DMS79 treated with DMSO at 0.1 percent for 48 hours (cell line): Measurements from ENCODE around the gene HSCB.
"Not testable (repeated sequence)": the region's sequence is repeated elsewhere in the genome, so short reads cannot be mapped to it uniquely, and the experiment has no call there.

ENCODE experiments used
- DNase-seq: peaks from one replicate; lab custom pipeline; 2025; lab: John Stamatoyannopoulos, UW

Gene HSCB

DNA sequence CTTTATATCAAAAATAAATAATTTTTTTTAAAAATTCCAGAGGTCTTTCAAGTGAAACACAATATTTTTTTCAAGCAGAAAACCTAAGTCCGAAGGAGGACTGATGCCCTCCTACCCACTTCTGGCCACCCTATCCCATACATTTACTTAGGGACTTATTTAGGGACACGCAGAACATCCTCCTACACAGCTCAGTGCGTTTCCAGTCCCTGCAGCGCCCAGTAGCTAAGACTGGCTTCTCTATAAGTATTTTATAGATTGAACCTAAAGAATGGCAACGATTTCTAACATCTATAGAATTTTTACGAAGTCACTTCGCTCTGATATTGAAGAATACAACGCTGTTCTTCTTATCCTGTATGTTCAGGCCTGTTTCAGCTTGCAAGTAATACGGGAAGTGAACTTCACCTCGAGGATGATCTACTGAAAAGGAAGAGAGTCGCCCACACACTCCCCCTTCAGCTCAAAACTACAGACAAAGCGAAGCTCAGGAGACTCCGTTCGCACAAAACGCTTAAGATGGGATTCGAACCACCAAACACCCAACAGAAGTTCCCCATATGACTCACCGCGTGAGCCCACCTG, 547 bp upstream of the HSCB start:
- no peak for DNase-seq

DNA sequence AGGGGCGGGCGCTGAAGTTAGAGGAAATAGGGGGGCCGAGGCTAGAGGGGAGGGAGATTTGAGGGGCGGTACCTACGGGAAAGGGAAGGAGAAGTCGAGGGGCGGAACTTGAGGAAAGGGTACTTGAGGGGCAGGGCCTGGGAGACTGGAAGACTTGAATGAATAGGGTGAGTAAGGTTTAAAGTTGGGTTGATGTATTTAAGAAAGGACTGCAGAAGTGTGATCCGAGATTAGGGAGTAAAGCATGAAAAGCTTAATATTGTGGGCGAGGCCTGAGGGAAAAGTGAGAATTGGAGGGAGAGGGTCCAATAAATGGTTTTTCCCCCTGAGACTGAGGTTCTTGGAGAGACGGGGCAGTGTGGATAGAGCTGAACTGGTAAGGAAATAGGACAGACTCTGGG, 723 bp downstream of the HSCB start:
- peak; percentile 88 for DNase-seq

DNA sequence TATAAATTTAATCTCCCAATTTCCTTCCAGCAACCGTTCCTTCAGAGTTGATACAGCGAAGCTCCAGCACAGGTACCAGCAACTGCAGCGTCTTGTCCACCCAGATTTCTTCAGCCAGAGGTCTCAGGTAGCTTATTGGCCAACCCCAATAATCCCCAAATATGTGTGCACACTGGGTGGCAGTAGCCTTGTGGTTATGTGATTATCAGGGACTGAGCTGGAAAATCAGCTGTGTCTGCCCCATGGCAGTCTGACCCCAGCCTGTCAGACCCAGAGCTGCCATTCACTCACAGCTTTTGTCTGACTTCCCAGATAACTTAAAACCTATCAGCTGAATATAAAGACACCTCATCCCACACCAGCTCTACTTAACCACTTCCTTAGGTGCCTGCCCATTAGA, 2.0 kb downstream of the HSCB start:
- no peak for DNase-seq

- DNase-seq = no peak
Observed at GRCh38 chr22:28750471-28750881, 8.6 kb downstream of the HSCB start.

GRCh38 chr22:28754512-28754911, 12.7 kb downstream of the HSCB start:
- not testable (repeated sequence) for DNase-seq

- peak; percentile 8 for DNase-seq
Observed at GRCh38 chr22:28759861-28760560, 18.2 kb downstream of the HSCB start.

- DNase-seq = no peak
Observed at GRCh38 chr22:28761449-28761755, 19.6 kb downstream of the HSCB start.

DNA sequence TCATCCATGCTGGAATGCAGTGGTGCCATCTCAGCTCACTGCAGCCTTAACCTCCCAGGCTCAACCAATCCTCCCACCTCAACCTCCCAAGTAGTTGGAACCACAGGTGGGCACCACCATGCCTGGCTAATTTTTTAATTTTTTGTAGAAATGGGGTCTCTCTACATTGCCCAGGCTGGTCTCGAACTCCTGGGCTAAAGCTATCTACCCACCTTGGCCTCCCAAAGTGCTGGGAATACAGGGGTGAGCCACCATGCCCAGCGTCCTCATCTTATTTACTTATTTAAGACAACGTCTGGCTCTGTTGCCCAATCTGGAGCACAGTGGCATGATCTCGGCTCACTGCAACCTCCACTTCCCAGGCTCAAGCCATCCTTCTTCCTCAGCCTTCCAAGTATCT, 20.2 kb downstream of the HSCB start:
- DNase-seq = not testable (repeated sequence)

DNA sequence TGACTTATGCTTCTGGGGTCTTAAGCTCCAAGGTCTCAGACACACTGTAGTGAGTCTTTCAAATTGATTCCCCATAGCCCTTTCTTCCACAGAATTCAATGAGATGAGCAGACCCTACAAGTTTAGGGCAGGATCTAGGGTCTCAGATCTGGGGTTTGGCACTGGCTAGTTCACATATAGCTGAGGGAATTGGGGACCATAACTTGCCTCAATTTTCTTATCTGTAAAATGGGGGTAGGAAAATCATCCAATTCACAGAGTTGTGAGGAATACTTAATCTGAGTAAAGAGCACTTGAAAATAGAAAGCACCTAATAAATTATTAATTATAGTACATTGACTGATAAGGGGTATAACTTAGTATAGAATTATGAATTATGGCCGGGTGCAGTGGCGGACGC, 24.8 kb downstream of the HSCB start:
- no peak for DNase-seq

GRCh38 chr22:28768701-28769393, 27.0 kb downstream of the HSCB start:
- DNase-seq = no peak

DNA sequence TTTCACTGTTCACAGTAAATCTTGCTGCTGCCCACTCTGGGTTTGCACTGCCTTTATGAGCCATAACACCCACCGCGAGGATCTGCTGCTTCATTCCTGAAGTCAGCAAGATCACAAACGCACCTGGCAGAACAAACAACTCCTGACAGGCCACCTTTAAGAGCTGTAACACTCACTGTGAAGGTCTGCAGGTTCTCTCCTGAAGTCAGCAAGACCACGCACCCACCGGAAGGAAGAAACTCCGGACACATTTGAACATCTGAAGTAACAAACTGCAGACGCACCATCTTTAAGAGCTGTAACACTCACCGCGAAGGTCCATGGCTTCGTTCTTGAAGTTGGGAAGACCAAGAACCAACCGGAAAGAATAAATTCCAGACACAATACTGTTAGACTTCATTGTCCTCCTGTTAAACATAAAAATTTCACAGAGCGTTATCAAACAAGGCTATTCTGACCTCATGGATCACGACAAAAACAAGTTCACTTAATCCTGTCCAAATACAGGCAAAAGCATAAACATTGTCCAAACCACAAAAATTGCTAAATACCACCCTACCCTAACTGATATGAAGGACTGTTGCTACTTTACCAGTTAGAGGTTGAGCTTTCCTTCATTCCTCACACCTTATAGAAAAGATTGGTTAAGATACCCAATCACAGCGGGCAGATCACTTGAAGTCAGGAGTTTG, 27.7 kb downstream of the HSCB start:
- no peak for DNase-seq

DNA sequence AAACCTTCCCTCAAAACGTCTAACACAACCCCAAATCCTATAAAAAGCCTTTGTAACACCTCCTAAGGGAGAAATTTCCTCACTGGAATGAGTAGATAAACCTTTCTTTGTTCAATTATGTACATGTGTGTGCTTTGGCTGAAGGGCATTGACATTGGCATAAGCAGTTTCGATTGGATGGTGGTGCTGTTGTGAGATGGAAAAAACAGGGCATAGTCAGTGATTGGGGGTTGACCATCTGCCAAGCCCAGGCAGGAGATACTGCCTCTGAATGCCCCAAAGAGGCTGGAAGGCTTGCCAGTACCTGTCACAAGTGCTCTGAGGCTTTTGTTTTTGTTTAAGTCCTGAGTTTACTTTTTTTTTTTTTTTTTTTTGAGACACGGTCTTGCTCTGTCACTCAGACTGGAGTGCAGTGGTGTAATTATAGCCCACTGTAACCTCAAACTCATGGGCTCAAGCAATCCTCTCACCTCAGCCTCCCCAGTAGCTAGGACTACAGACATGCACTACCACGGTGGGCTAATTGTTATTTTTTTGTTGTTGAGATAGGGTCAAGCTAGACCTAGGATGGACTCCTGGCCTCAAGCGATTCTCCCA, 29.5 kb downstream of the HSCB start:
- DNase-seq = peak; percentile 76

GRCh38 chr22:28772633-28773460, 31.0 kb downstream of the HSCB start, which contains the start of gene CCDC117:
Gene CCDC117 (plus strand): TSS chr22:28772695. CDS start chr22:28772850, 155 bp downstream.
- peak; percentile 76 for DNase-seq

- DNase-seq = no peak
Observed at GRCh38 chr22:28773461-28773867, 31.6 kb downstream of the HSCB start.

GRCh38 chr22:28774378-28774777, 32.5 kb downstream of the HSCB start:
- DNase-seq = no peak

DNA sequence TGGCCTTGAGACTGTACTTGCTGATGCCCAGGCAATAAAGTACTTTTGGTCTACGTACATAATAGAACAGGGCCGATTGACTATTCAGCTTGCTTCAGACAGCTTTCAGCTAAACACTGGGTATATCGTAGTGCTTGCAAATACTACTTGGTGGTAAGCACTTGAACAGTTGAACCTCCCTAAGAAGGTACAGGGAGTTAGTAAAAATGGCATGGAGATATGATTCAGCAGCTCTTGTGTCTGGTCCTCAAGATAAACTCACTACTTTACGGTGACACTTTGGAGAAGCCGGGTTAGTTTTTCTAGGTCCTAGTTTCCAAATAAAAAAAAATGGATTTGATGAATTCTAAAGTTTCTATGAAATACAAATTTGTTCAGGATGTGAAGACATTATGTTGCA, 38.0 kb downstream of the HSCB start:
- DNase-seq = no peak

DNA sequence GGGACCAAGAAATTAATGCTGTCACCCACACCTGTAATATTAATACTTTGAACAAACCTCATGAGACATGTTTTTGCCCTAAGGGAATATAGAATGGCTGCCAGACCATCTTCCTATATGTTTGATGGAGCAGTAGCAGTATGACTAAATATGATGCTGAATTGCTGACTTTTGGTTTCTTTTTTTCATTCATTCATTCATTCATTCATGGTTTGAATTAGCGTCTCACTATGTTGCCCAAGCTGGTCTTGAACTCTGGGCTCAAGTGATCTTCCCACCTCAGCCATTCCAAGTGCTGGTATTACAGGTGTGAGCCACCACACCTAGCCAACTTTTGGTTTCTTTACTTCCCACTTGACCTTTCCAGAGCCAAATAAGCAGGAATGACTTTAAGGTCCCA, 38.5 kb downstream of the HSCB start:
- no peak for DNase-seq

DNA sequence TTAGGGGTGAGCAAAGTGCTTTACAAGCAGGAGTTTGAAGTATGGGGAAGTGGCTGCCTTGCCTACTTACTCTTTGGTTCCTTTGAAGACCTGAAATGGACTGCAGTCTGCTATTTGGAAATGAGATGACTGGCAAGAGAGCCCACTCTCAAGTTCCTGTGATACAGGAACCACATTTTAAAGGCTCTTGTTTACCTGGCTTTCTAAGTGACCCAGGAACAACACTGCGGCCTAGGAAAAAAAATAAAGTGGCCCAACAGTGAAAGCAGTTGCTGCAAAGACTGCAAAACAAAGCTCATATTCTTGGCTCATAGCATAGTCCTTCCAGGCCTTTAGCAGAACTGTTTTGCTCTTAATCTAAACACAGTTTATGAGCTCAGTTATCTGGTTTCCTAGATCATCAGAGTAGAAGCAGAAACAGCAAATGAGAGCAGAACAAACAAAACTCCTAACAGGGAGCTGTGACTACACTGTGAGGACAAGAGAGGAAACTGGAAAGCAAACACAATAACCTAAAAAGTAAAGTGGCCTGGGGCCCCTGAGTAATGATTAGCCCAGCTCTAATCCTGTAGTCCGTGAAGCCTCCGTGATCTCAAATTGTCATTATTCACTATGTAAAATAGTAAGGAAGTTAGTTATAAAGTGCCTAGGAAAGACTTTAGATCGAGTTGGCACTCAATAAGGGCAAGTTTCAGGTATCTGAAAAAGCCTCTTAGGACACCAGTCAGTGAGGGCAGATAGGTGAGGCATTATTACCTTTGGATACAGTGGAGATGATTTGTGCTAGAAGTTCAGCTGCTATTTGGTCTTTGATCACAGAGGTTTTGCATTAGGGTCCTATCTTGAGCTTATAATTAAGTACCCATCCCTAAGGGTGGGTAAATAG, 42.2 kb downstream of the HSCB start:
- DNase-seq = peak; percentile 77

- no peak for DNase-seq
Observed at GRCh38 chr22:28788601-28789000, 46.8 kb downstream of the HSCB start.

DNA sequence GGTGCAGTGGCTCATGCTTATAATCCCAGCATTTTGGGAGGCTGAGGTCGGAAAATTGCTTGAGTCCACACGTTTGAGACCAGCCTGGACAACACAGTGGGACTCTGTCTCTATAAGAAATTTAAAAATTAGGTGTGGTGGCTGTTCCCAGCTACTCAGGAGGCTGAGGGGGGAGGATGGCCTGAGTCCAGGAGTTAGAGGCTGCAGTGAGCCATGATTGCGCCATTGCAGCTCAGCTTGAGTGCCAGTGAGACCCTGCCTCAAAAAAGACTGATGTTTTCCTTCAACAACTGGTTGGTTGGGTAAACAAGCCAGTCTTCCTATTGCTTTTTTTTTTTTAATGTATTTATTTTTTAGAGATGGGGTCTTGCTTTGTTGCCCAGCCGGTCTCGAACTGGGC, 49.3 kb downstream of the HSCB start:
- no peak for DNase-seq
